Measurements from ENCODE around the gene MAOB.
"Not testable (repeated sequence)": the region's sequence is repeated elsewhere in the genome, so short reads cannot be mapped to it uniquely, and the experiment has no call there.

Gene MAOB

DNA sequence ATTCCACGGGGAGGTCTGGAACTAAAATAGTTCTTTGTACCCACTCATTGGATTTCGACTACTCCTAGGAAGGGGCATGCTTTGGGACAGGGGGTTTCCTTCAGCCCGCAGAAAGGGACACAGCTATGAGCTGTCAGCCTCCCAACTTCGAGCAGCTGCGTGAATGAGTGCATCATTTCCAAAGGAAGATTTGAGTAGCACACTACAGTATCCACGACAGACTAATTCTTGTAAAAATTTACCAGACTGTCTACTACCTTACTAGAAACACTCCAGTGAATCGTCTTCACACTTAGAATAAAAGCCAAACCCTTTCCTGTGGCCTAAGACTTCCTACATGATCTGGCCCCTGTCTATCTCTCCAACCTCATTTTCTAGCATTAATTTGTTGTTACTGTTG is 124.2 kb downstream of the MAOB start:
- in situ Hi-C loops (cut with MboI; ENCODE audit: low sequenced_read_pairs): no loop called here

DNA sequence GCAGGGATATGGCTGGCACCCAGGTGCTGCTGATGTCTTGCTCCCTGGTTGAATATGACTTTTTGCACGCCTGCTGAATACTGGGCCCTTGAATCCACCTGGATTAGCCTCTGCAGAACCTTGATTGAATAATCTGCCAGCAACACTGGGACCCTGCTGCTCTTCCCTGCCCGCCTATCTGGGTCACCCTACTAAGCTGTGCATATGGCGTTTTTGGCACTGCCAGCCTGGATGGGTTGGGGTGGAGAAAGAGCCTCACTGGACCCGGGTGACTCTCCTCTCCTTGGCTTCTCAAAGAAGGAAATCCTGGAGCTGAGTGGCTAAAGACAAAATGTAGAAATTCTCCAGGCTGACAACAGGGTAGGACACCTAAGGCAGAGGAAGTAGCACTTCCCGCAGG is 126.2 kb downstream of the MAOB start:
- in situ Hi-C loops (cut with MboI; ENCODE audit: low sequenced_read_pairs): no loop called here

DNA sequence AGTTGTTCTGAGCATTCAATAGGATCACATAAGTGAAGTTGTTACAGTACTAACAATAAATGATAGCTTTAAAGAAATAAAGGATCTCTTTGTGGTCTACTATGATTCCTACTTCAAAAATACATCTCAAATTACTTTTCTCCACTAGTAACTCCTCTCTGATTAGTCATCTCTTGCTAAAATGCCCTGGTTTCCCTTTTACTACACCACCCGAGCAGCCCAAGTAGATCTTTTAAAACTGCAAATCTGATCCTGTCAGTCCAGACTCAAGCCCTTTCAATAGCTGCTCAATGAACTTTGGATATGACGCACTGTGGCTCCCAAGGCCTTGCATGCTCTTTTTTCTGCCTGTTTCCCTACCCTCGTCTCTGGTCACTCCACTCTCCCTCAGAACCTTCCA is 128.6 kb downstream of the MAOB start:
- in situ Hi-C loops (cut with MboI; ENCODE audit: low sequenced_read_pairs): no loop called here

- in situ Hi-C loops (cut with MboI; ENCODE audit: low sequenced_read_pairs): no loop called here
Observed at GRCh38 chrX:43750248-43750676, 132.0 kb downstream of the MAOB start.

GRCh38 chrX:43747476-43747875 is 134.8 kb downstream of the MAOB start:
- in situ Hi-C loops (cut with MboI; ENCODE audit: low sequenced_read_pairs): no loop called here

GRCh38 chrX:43745938-43746721 is 136.1 kb downstream of the MAOB start:
- in situ Hi-C loops (cut with MboI; ENCODE audit: low sequenced_read_pairs): no loop called here

GRCh38 chrX:43744284-43744683 is 138.0 kb downstream of the MAOB start:
- in situ Hi-C loops (cut with MboI; ENCODE audit: low sequenced_read_pairs): no loop called here

- in situ Hi-C loops (cut with MboI; ENCODE audit: low sequenced_read_pairs): no loop called here
Observed at GRCh38 chrX:43743100-43743822, 139.0 kb downstream of the MAOB start.

DNA sequence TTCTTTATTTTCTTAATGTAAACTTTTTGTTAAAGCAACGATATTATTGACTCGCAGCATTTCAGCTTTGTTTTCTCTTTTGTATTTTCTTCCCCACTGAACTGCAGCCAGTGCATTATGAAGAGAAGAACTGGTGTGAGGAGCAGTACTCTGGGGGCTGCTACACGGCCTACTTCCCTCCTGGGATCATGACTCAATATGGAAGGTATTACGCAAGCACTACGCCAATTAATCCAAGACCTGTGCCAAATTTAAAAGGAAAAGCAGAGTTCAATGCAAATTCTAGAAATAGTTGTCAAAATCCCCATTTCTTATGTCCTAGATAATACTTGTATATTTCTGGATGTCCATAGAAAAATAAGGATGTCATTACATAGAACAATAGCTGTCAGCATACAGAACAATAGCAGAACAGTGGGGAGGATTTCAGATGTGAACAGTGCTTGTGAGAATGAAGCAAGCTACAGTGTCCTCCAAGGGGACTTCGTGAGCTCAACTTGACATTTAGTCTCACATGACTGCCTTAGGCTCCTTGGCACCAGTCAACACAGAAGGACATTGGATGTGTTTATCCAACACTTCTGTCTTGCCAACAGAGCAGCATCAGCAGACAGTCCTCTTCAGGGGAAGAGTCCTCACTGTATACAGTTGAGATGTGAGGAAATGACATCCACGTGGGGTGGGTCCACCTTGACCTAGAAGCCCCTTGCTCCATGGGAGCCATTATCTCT is 140.2 kb downstream of the MAOB start:
- in situ Hi-C loops (cut with MboI; ENCODE audit: low sequenced_read_pairs): no loop called here

DNA sequence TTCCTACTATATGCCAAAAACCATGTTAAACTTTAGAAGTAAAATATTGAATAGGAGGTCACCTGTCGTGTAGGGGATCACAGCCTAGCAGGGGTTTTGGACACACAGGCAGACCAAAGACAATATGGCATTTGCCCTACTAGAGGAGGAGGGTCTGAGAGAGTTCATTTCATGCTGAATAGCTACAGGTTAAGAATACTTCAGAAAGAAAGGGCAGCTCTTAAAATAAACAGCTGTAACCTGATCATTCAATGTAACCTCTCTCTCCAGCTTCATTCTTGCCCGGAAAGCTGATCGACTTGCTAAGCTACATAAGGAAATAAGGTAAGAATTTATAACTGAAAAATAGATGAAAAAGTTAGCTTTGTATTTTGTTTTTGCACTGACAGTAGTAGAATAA is 146.3 kb downstream of the MAOB start:
- in situ Hi-C loops (cut with MboI; ENCODE audit: low sequenced_read_pairs): no loop called here

GRCh38 chrX:43735534-43735933 is 146.7 kb downstream of the MAOB start:
- in situ Hi-C loops (cut with MboI; ENCODE audit: low sequenced_read_pairs): no loop called here

- in situ Hi-C loops (cut with MboI; ENCODE audit: low sequenced_read_pairs): no loop called here
Observed at GRCh38 chrX:43734444-43734843, 147.8 kb downstream of the MAOB start.

DNA sequence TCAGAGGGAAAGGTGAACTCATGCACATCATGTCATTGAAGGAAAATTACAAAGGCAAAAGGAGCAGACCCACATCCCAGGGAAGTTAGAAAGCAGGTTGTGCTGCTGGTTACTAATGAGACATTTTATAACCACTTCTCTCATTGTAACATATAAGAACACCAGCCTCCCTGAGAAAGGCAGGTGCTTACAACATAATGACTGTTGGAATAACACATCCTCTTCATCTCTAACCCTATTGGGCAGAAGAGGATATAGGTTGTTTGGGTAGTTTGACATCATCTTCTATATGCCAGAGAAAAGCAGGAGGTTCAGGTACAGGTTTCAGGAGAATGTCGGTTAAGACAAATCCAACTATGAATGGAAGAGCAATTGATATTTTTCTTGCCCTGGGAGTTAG is 148.6 kb downstream of the MAOB start:
- in situ Hi-C loops (cut with MboI; ENCODE audit: low sequenced_read_pairs): no loop called here

GRCh38 chrX:43731086-43731485 is 151.2 kb downstream of the MAOB start:
- in situ Hi-C loops (cut with MboI; ENCODE audit: low sequenced_read_pairs): no loop called here

DNA sequence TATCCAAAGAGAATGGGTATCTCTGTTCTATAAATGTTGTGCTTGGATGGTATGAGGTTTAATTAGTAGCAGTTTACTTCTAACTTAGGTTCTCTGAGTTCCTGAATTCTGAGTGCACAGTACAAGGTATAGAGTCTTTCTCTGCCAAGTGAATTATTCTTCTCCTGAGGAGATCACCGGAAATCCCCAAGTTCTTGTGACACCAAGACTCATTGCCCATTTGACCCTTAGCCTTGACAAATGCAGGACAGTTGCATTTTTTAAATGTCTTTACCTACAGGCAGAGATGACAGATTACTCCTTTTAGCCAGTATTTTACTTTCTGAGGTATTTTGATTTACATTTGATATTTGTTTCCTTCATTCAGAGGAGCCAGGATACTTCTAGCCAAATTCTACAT is 153.3 kb downstream of the MAOB start:
- in situ Hi-C loops (cut with MboI; ENCODE audit: low sequenced_read_pairs): no loop called here

GRCh38 chrX:43728002-43728401 is 154.2 kb downstream of the MAOB start:
- in situ Hi-C loops (cut with MboI; ENCODE audit: low sequenced_read_pairs): no loop called here

DNA sequence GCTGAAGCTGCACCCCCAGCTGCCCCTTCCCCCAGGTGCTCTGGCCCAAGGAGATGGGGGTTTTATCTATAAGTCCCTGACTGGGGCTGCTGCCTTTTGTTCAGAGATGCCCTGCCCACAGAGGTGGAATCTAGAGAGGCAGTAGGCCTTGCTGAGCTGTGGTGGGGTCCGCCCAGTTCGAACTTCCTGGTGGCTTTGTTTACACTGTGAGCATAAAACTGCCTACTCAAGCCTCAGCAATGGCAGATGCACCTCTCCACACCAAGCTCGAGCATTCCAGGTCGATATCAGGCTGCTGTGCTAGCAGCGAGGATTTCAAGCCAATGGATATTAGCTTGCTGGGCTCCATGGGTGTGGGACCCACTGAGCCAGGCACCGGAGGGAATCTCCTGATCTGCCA is 155.0 kb downstream of the MAOB start:
- in situ Hi-C loops (cut with MboI; ENCODE audit: low sequenced_read_pairs): not testable (repeated sequence)

DNA sequence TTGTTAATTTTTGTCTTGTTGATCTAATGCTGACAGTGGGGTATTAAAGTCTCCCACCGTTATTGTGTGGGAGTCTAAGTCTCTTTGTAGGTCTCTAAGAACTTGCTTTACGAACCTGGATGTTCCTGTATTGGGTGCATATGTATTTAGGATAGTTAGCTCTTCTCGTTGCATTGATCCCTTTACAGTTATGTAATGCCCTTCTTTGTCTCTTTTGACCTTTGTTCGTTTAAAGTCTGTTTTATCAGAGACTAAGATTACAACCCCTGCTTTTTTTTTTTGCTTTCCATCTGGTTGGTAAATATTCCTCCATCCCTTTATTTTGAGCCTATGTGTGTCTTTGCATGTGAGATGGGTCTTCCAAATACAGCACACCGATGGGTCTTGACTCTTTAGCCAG is 157.0 kb downstream of the MAOB start:
- in situ Hi-C loops (cut with MboI; ENCODE audit: low sequenced_read_pairs): not testable (repeated sequence)

DNA sequence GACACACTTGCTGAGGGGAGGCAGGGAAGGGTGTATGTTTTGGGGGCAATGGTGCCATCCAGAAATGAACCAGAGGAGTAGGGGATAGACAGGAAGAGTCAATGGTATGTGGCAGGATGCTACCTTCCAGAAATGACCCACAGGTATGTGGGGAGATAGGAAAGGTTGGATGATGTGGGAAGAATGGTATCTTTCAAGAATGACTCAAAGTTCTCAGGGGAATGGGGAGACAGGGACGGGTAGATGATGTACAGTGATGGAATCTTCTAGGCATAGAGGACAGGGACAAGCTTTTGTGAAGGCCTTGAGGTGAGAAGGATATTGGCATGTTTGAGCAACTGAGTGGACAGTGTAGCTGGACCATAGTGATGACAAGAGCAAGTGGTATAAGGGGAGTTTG is 161.3 kb downstream of the MAOB start:
- in situ Hi-C loops (cut with MboI; ENCODE audit: low sequenced_read_pairs): no loop called here

DNA sequence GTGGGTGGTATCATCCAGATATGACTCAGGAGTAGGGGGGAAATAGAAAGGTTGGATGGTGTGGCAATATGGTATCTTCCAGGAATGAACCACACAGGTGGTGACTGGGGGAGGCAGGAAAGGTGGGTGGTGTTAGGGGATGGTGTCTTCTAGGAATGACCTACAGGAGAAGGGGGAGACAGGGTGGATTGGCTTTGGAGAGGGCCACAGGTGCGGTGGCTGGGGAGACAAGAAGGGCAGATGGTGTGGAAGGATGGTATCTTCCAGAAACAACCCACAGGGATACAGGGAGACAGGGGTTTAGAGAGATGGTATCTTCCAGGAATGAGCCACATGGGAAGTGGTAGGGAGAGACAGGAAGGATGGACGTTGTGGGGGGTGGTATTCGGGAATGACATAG is 162.2 kb downstream of the MAOB start:
- in situ Hi-C loops (cut with MboI; ENCODE audit: low sequenced_read_pairs): no loop called here

DNA sequence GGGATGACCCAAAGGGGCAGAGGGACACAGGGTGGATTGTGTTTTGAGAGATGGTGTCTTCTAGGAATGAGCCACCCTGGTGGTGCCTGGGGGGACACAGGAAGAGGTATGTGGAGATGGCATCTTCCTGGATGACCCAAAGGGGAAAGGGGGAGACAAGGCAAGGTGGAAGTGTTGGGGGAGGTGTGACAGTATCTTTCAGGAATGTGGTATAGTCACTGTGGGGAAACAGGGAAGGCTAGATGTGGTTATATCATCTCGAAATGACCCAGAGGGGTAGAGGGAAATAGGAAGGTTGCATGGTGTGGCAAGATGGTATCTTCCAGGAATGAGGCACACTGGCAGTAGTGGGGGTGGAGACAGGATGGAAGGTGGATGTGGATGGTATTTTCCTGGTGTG is 163.3 kb downstream of the MAOB start:
- in situ Hi-C loops (cut with MboI; ENCODE audit: low sequenced_read_pairs): no loop called here

GRCh38 chrX:43718546-43718945 is 163.7 kb downstream of the MAOB start:
- in situ Hi-C loops (cut with MboI; ENCODE audit: low sequenced_read_pairs): no loop called here
